GM18502 (cell line): Measurements from ENCODE around the gene DPH7.
"Not testable (repeated sequence)": the region's sequence is repeated elsewhere in the genome, so short reads cannot be mapped to it uniquely, and the experiment has no call there.

ENCODE experiments used
- ATAC-seq: cut with Tn5 transposase; IDR thresholded peaks from one replicate; pipeline ENCODE4 v1.9.1; 2021; ENCODE audit warnings: mild to moderate bottlenecking; ENCODE audit not compliant: unreplicated experiment, poor library complexity

DPH7 gene

GRCh38 chr9:137522746-137523455 is 55.8 kb downstream of the DPH7 start:
- no peak for ATAC-seq

- no peak for ATAC-seq
Measured at GRCh38 chr9:137521405-137521985, 57.2 kb downstream of the DPH7 start.

- ATAC-seq = no peak
Measured at GRCh38 chr9:137520614-137521404, 57.9 kb downstream of the DPH7 start.

- ATAC-seq = no peak
Measured at GRCh38 chr9:137519553-137519952, 59.2 kb downstream of the DPH7 start.

GRCh38 chr9:137518661-137519459 is 59.9 kb downstream of the DPH7 start:
- not testable (repeated sequence) for ATAC-seq

DNA sequence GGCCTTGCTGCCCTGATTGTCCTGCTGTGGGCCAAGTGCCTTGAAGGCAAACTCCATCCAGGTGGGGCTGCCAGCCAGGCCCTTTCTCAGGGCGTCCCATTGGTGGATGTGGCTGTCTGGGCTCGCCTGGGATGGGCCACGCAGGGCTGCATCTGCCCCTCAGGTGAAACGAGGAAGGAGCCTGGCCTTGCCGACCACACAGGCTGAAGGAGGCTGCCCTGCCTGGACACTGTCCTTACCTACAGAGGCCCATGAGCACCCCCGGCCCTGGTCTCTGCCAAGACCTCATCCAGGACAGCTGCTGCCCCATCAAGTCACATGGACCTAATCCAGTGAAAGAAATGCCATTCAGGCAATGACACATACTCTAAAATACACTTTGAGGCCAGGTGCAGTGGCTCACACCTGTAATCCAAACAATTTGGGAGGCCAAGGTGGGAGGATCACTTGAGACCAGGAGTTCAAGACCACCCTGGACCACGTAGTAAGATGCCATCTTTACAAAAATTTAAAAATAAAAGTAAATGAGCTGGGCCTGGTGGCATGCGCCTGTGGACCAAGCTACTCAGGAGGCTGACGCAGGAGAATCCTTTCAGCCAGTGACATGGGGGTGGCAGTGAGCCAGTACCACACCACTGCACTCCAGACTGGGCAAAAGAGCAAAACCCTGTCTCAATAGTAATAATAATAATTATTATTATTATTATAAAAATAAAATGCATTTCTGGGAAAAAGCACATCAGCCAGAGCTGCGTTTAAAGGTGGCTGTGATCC is 62.4 kb downstream of the DPH7 start:
- ATAC-seq = no peak

GRCh38 chr9:137515338-137515724 is 63.4 kb downstream of the DPH7 start:
- ATAC-seq = no peak

DNA sequence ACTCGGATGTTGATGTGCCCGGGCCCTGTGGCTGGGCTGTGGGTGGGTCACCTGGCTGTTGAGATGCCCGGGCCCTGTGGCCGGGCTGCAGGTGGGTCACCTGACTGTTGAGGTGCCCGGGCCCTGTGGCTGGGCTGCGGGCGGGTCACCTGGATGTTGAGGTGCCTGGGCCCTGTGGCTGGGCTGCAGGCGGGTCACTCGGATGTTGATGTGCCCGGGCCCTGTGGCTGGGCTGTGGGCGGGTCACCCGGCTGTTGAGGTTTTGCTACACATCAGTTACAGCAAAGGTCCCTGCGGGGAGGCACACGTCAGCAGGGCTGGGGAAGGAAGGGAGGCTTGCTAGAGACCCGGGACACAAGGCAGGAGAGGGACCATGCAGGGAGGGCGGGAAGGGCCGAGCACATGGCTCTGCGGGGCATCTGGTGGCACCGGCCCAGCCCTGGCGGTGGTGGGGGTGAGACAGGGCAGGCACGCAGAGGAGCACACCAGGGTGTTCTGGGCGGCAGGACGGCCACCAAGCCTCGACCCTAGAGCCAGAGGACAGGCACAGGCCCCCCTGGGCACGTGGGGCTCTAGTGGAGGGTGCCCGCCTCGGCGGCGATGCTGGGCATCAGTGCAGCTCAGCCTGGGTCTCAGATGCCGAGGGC is 63.9 kb downstream of the DPH7 start:
- ATAC-seq = no peak

DNA sequence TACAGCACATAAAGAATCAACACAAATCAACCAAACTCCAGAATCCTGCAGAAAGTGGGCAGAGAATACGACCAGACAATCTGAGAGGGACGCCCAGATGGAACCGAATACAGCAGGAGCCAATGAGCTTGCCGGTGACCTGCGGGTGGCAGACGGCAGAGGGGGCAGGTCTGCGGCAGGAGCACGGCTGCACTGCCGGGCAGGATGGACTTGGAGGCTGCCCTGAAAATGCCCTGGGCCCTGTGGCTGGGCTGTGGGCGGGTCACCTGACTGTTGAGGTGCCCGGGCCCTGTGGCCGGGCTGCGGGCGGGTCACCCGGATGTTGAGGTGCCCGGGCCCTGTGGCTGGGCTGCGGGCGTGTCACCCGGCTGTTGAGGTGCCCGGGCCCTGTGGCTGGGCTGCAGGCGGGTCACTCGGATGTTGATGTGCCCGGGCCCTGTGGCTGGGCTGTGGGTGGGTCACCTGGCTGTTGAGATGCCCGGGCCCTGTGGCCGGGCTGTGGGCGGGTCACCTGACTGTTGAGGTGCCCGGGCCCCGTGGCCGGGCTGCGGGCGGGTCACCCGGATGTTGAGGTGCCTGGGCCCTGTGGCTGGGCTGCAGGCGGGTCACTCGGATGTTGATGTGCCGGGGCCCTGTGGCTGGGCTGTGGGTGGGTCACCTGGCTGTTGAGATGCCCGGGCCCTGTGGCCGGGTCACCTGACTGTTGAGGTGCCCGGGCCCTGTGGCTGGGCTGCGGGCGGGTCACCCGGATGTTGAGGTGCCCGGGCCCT is 64.7 kb downstream of the DPH7 start:
- ATAC-seq = not testable (repeated sequence)

DNA sequence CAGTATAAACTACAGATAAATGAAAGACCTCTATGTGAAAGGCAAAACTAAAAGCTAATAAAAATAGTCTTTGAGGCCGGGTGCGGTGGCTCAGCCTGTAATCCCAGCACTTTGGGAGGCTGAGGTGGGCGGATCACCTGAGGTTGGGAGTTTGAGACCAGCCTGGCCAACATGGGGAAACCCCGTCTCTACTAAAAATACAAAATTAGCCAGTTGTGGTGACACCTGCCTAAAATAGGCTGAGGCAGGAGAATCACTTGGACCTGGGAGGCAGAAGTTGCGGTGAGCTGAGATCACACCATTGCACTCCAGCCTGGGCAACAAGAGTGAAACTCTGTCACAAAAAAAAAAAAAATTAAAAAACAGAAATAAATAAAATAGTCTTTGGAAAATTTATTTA is 65.6 kb downstream of the DPH7 start:
- not testable (repeated sequence) for ATAC-seq

GRCh38 chr9:137511758-137512463 is 66.8 kb downstream of the DPH7 start:
- ATAC-seq = no peak

DNA sequence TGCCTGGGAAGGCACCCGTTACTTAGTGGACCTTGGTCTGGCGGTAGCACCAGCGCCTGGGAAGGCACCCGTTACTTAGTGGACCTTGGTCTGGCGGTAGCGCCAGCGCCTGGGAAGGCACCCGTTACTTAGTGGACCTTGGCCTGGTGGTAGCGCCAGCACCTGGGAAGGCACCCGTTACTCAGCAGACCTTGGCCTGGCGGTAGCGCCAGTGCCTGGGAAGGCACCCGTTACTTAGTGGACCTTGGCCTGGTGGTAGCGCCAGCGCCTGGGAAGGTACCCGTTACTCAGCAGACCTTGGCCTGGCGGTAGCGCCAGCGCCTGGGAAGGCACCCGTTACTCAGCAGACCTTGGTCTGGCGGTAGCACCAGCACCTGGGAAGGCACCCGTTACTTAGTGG is 67.6 kb downstream of the DPH7 start:
- not testable (repeated sequence) for ATAC-seq

- no peak for ATAC-seq
Measured at GRCh38 chr9:137509198-137509597, 69.5 kb downstream of the DPH7 start.

DNA sequence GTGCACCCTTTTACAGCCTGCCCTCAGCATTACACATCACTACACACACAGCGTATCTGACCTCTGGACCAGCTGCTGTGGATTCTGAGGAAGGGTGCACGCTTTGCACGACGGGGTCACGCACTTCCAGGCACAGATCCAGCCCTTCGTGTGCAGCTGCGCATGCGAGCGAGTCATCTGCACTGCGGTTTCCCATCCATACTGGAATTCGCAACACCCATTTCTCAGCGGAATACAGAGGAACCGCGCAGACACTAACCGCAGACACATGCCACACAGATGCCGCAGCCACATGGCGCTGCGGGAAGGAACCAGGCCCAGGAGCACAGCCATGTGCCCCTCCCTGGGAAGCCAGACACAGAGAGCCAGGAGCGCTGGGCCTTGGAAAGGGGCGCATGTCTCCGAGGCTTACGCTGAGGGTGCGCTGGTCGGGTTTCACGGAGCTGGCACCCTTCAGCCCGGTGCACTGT is 72.0 kb downstream of the DPH7 start:
- no peak for ATAC-seq

- no peak for ATAC-seq
Measured at GRCh38 chr9:137506274-137506673, 72.5 kb downstream of the DPH7 start.

- ATAC-seq = no peak
Measured at GRCh38 chr9:137505421-137506140, 73.1 kb downstream of the DPH7 start.
